H9 (cell line): ENCODE measurements around the gene EIF4G2. TPM values are rescaled to one million over a fixed set of nuclear protein-coding genes. Genes with fewer than 3 reads are reported as not detected.

ENCODE experiments used
- DNase-seq: peaks from one replicate; pipeline ENCODE4 v3.0.0-alpha.2; 2017
- H2AFZ ChIP-seq: one replicate; pipeline ENCODE4 v1.6.1; 2013; ENCODE audit warnings: mild to moderate bottlenecking, low read length, control low read depth, moderate library complexity
- H2AK5ac ChIP-seq: 2 replicates; pipeline ENCODE4 v1.6.1; 2013; ENCODE audit warnings: low read length, control low read depth, mixed read lengths; ENCODE audit not compliant: insufficient read length
- H2BK120ac ChIP-seq: one replicate; pipeline ENCODE4 v1.6.1; 2013; ENCODE audit warnings: low read depth, mild to moderate bottlenecking, low read length, control low read depth, inconsistent platforms; ENCODE audit not compliant: poor library complexity, severe bottlenecking
- H2BK12ac ChIP-seq: 2 replicates; pipeline ENCODE4 v1.6.1; 2013; ENCODE audit warnings: low read length, control low read depth, mixed read lengths, low read depth; ENCODE audit not compliant: insufficient read length
- H2BK15ac ChIP-seq: 2 replicates; pipeline ENCODE4 v1.6.1; 2013; ENCODE audit warnings: low read depth, low read length, control low read depth
- H2BK20ac ChIP-seq: one replicate; pipeline ENCODE4 v1.6.1; 2013; ENCODE audit warnings: low read depth, mild to moderate bottlenecking, low read length, control low read depth, inconsistent platforms; ENCODE audit not compliant: poor library complexity, severe bottlenecking
- H2BK5ac ChIP-seq: 2 replicates; pipeline ENCODE4 v1.6.1; 2013; ENCODE audit warnings: low read length, control low read depth, mixed read lengths; ENCODE audit not compliant: insufficient read length
- H3K14ac ChIP-seq: 2 replicates; pipeline ENCODE4 v1.6.1; 2013; ENCODE audit warnings: low read length, control low read depth; ENCODE audit not compliant: insufficient read depth
- H3K18ac ChIP-seq: 2 replicates; pipeline ENCODE4 v1.6.1; 2013; ENCODE audit warnings: low read depth, mild to moderate bottlenecking, mixed read lengths, low read length, control low read depth; ENCODE audit not compliant: insufficient read length
- H3K23ac ChIP-seq: 2 replicates; pipeline ENCODE4 v1.6.1; 2013; ENCODE audit warnings: low read length, control low read depth, mixed read lengths, low read depth; ENCODE audit not compliant: insufficient read length
- H3K23me2 ChIP-seq: 2 replicates; pipeline ENCODE4 v1.6.1; 2013; ENCODE audit warnings: low read depth, mild to moderate bottlenecking, mixed read lengths, low read length, control low read depth; ENCODE audit not compliant: insufficient read length, poor library complexity, severe bottlenecking
- H3K27ac ChIP-seq: 2 replicates; pipeline ENCODE4 v1.5.1; 2013; ENCODE audit warnings: low read length, control low read depth, mixed read lengths, low read depth; ENCODE audit not compliant: insufficient read length
- H3K27me3 ChIP-seq: 2 replicates; pipeline ENCODE4 v1.6.1; 2013; ENCODE audit warnings: low read length, control low read depth, inconsistent platforms; ENCODE audit not compliant: insufficient read depth
- H3K4ac ChIP-seq: 2 replicates; pipeline ENCODE4 v1.6.1; 2013; ENCODE audit warnings: low read depth, mild to moderate bottlenecking, control low read depth, inconsistent platforms, low read length, moderate library complexity
- H3K4me1 ChIP-seq: 2 replicates; pipeline ENCODE4 v1.6.1; 2013; ENCODE audit warnings: low read length, control low read depth, inconsistent platforms; ENCODE audit not compliant: insufficient read depth
- H3K4me2 ChIP-seq: 2 replicates; pipeline ENCODE4 v1.6.1; 2013; ENCODE audit warnings: low read length, control low read depth, mixed read lengths; ENCODE audit not compliant: insufficient read length, insufficient read depth
- H3K56ac ChIP-seq: 2 replicates; pipeline ENCODE4 v1.6.1; 2013; ENCODE audit warnings: low read depth, mild to moderate bottlenecking, mixed read lengths, low read length, control low read depth; ENCODE audit not compliant: insufficient read length
- H3K79me1 ChIP-seq: 2 replicates; pipeline ENCODE4 v1.6.1; 2013; ENCODE audit warnings: low read depth, mild to moderate bottlenecking, moderate library complexity, low read length, control low read depth, inconsistent platforms; ENCODE audit not compliant: insufficient read depth, poor library complexity, severe bottlenecking
- H3K79me2 ChIP-seq: 2 replicates; pipeline ENCODE4 v1.6.1; 2013; ENCODE audit warnings: low read length, control low read depth, inconsistent platforms; ENCODE audit not compliant: insufficient read depth
- H3K9ac ChIP-seq: 2 replicates; pipeline ENCODE4 v1.6.1; 2013; ENCODE audit warnings: low read length, control low read depth, mixed read lengths; ENCODE audit not compliant: insufficient read length; ENCODE audit errors: extremely low read depth
- H3K9me3 ChIP-seq: one replicate; pipeline ENCODE4 v1.6.1; 2013; ENCODE audit warnings: low read depth, low read length, inconsistent platforms; ENCODE audit not compliant: control insufficient read depth
- H3T11ph ChIP-seq: one replicate; pipeline ENCODE4 v1.6.1; 2013; ENCODE audit warnings: mild to moderate bottlenecking, low read length, control low read depth, inconsistent platforms
- H4K20me1 ChIP-seq: one replicate; pipeline ENCODE4 v1.6.1; 2013; ENCODE audit not compliant: control insufficient read depth, insufficient read length, insufficient read depth
- H4K5ac ChIP-seq: 2 replicates; pipeline ENCODE4 v1.6.1; 2013; ENCODE audit warnings: low read depth, mild to moderate bottlenecking, mixed read lengths, low read length, control low read depth; ENCODE audit not compliant: insufficient read length
- H4K8ac ChIP-seq: replicated peaks from 2 replicates; pipeline ENCODE4 v1.6.1; 2013; ENCODE audit warnings: low read length, control low read depth, mixed read lengths, low read depth; ENCODE audit not compliant: insufficient read length
- H4K91ac ChIP-seq: 2 replicates; pipeline ENCODE4 v1.6.1; 2013; ENCODE audit warnings: low read depth, mild to moderate bottlenecking, moderate library complexity, mixed read lengths, low read length, control low read depth; ENCODE audit not compliant: insufficient read length
- H3K27ac Mint-ChIP-seq, 3 experiments: 2 replicates in 2 of 3; 3 replicates in 1 of 3; pipeline ENCODE4 v1.8.0; 2020 to 2021; ENCODE audit warnings: mixed read lengths in 3 of 3, mild to moderate bottlenecking in 1 of 3, moderate library complexity in 1 of 3
- H3K27me3 Mint-ChIP-seq: 2 replicates; pipeline ENCODE4 v1.8.0; 2021; ENCODE audit warnings: low read depth, mild to moderate bottlenecking, moderate library complexity, mixed read lengths
- H3K36me3 Mint-ChIP-seq, 3 experiments: 2 replicates in 2 of 3; 3 replicates in 1 of 3; pipeline ENCODE4 v1.8.0; 2020 to 2021; ENCODE audit warnings: low read depth in 3 of 3, mixed read lengths in 3 of 3; ENCODE audit not compliant: insufficient read depth in 1 of 3
- H3K4me1 Mint-ChIP-seq, 2 experiments: 2 replicates each; pipeline ENCODE4 v1.8.0; 2020; ENCODE audit warnings: mixed read lengths in 2 of 2
- H3K4me3 Mint-ChIP-seq, 2 experiments: 2 replicates in 1 of 2; 3 replicates in 1 of 2; pipeline ENCODE4 v1.8.0; 2020 to 2021; ENCODE audit warnings: mild to moderate bottlenecking in 2 of 2, mixed read lengths in 2 of 2, moderate library complexity in 1 of 2
- H3K9me3 Mint-ChIP-seq, 2 experiments: 2 replicates in 1 of 2; 3 replicates in 1 of 2; pipeline ENCODE4 v1.8.0; 2020; ENCODE audit warnings: mild to moderate bottlenecking in 2 of 2, mixed read lengths in 2 of 2, moderate library complexity in 1 of 2
- CTCF ChIP-seq: fragments of 200-600 bp; sonication (generic); conservative IDR thresholded peaks from 3 replicates; pipeline ENCODE4 v1.8.0; 2021; ENCODE audit warnings: antibody characterized with exemption, mild to moderate bottlenecking
- WGBS: extraction: QIAGEN DNeasy Blood & Tissue Kit; methylation state at CpG from one replicate; pipeline ENCODE4 v1.1.7; 2013; ENCODE audit warnings: missing lambda C conversion rate, low lambda C conversion rate, mixed read lengths; ENCODE audit not compliant: insufficient read length; ENCODE audit errors: extremely low coverage; 5-methylcytosine and 5-hydroxymethylcytosine counted together
- total RNA-seq: library from RNA; stranded (reverse); gene quantifications from 2 replicates; pipeline ENCODE4 v1.2.1, GENCODE V29; 2021

EIF4G2 gene
- total RNA-seq, 1 experiment from 2014 or later: 1,013 TPM

DNA sequence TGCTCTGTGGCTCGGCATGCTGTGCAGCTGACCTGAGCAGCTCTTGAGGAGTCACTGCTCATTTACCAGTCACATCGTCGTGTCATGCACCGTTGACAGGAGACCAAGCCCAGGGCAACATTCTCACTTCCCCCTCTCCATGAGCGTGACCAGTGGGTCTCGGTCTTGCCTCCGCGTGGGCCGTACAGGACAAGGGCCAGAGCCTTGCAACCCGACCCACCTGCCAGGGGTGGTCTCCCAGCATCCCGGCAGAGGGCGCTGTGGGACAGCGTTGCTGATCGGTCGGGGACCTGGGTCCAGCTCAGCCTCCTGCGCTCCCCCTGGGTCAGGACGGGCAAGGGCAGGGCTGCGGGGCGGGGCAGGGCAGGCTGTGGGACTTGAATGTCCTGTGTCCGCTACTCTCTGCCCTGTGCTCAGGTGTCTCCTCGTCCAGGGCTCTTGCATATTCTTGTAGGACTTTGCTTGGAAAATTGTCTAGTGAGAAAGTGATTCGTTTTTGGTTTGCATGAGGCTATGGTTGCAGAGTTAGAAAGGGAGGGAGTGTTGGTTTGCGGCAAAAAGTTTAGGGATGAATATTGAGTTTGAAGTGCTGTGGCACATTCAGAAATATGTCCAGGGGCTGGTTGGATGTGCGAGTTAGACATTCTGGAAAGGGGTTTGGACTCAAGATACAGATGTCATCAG, 16.2 kb downstream of the EIF4G2 start:
- Histone ChIP-seq H3K14ac (no peak overlapping the region), H3K27me3 (no peaks in the 10 kb centered on the region), H4K20me1 (no peaks in the 10 kb centered on the region), H2BK20ac (no peak overlapping the region), H3K56ac (no peak overlapping the region), H4K5ac (no peak overlapping the region), H3K4ac (no peak overlapping the region), H2BK12ac (no peak overlapping the region), H2BK120ac (no peak overlapping the region), H2BK5ac (no peak overlapping the region), H3K4me1 (no peaks in the 10 kb centered on the region), H3K79me2 (no peaks in the 10 kb centered on the region), H3K9me3 (no peaks in the 10 kb centered on the region), H3T11ph (no peak overlapping the region), H4K8ac (no peak overlapping the region), H3K23ac (no peak overlapping the region), H3K23me2 (no peaks in the 10 kb centered on the region), H3K18ac (no peak overlapping the region), H2AFZ (no peak overlapping the region), H4K91ac (no peak overlapping the region), H3K79me1 (no peaks in the 10 kb centered on the region), H3K9ac (no peak overlapping the region), H2AK5ac (no peak overlapping the region), H2BK15ac (no peak overlapping the region), H3K27ac (no peak overlapping the region), H3K4me2 (peak overlapping the region; percentile 3)
- H3K4me3 Mint-ChIP-seq: peak overlapping the region in 1 of 2 experiments; percentile 33; a peak in 3 of 5 replicates
- peak; percentile 98 for TF ChIP-seq CTCF
- H3K27ac Mint-ChIP-seq: no peak overlapping the region
- peaks cover 10% of the 10 kb centered on the region for H3K27me3 Mint-ChIP-seq
- DNase-seq: peak; percentile 96
- H3K9me3 Mint-ChIP-seq: no peaks in the 10 kb centered on the region
- peaks cover 6 to 8% of the 10 kb centered on the region in 2 experiments for H3K4me1 Mint-ChIP-seq
- 100% methylated on average over 1 of the region's 24 CpGs for WGBS
- peaks cover 11 to 18% (median 11%) of the 10 kb centered on the region in 3 experiments; a peak in 6 of 7 replicates for H3K36me3 Mint-ChIP-seq
